ACHN (cell line): ENCODE data around the gene ANKRD28.

Experiments used
- DNase-seq: peaks from one replicate; pipeline ENCODE4 v3.0.0-alpha.2; 2015
- in situ Hi-C: cut with HindIII; loops from 2 replicates; pipeline ENCODE4 v1.10.0; 2017; ENCODE audit warnings: low sequenced_read_pairs, low pct_ligation_motif_present, low pct_unique_long_range_greater_than_20kb

The ANKRD28 gene

DNA sequence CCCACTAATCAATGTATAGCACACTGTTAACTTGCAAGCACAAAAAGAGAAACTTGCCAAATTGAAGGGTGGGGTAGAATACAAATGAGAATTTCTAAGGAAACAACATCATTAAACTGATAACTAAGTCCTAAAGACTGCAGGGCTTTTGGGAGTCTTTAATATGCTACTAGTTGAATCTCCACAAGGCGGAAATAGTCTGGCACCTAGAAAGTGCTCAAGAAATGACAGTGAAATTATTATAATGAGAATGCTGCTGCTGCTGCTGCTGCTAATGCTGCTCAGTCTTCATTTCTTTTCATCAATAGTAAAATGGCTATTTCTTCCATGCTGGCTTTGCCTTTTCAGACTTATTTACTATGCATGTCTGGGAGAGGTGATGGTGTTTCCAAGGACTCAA lies 104.4 kb downstream of the ANKRD28 start:
- in situ Hi-C loops: no loop called here
- DNase-seq: peak; percentile 14

DNA sequence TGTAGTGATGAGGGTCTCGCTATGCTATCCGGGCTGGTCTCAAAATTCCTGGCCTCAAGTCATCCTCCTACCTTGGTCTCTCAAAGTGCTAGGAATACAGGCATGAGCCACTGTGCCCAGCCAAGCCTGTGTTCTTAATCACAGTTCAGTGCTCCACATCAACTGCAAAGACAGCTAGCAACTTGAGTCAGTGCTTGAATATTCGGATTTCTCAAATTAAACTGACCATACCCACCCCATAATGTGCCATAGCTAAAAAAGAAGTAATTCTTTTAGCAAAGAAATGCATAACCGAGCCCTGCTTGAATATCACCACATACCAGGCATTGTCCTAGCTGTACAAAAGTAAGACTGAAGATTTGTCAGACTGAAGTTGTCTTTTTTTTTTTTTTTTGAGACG lies 107.0 kb downstream of the ANKRD28 start:
- in situ Hi-C loops: no loop called here

DNA sequence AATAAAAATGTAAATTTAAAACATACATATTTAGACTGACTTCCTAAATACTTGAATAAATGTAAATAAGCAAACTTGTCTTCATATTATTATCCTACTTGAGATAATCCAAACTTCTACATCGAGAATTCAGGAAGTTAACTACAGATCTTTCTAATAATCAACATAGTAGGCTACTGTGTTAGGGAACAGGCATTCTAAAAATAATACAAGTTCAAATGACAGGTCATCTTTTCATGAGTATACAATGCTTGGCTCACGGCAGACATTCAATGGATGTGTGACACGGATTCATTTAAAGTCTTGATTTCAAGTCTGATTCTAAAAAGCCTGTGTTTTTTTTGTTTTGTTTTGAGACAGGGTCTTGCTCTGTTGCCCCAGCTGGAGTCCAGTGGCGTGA lies 107.5 kb downstream of the ANKRD28 start:
- in situ Hi-C loops: no loop called here
- DNase-seq: no peak

More for the DNA sequence above, 107.0 kb downstream of the ANKRD28 start:
- no peak for DNase-seq

DNA sequence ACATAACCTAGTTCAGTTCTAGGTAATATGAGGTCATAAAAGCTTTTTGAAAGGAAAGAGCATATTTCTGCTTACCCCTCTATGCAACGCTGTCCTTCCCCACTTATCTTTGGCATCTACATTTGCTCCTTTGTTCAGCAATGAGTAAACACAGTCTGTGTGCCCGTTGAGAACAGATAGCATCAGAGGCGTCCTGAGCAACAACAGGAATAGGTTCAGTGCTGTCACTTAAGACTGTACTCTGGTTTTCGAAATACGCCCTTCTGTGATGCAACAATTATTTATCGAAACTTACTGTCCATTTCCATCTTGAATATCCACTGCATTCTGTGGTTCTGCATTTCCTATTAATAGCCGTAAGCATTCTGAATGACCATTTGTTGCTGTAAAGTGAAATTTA lies 111.9 kb downstream of the ANKRD28 start:
- no peak for DNase-seq
- in situ Hi-C loops: no loop called here

DNA sequence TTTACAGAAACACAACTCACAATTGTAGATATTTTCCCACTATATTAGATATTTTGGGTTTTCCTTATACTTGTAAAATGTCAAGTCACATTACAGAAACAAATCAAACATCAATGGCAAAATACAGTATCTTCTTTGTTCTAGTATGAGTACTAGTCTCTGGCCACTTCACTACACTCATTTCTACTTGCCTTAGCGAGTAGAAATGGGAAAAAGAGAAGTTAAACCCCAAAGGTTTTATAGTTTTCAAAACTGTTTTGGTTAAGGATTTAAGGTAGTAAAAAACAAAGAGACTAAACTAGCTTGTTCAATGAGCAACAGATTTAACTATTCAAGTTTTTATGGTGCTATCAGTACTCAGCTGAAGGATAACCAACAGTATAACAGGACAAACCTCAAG lies 114.5 kb downstream of the ANKRD28 start:
- in situ Hi-C loops: no loop called here
- DNase-seq: no peak

DNA sequence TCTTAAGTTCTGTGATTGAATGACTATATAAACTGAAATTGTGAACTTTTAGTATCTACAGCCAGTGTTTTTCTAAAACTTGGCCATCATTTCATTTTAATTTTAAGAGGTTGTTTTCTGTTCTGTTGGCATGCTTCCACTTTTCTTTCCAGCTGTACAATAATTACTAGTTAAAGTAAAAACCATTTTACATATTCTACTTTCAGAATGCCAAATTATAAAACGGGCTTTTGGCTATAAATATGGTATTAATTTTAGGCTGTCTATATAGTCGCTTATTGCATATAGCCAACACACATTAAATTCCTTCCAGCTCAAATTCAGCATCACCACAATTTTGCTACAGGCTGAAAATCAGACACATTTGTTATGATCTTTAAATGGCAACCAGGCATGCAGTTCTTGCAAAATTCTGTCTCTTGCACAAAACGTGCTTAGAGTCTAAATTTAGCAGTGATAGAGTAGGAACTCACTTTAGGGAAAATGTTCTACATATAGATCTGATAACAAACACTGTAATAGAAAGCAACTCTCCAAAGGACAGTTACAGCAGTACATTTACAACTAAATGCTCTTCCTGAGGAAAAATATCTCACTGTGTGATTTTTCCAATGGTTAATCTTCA lies 115.1 kb downstream of the ANKRD28 start:
- in situ Hi-C loops: no loop called here
- DNase-seq: no peak

DNA sequence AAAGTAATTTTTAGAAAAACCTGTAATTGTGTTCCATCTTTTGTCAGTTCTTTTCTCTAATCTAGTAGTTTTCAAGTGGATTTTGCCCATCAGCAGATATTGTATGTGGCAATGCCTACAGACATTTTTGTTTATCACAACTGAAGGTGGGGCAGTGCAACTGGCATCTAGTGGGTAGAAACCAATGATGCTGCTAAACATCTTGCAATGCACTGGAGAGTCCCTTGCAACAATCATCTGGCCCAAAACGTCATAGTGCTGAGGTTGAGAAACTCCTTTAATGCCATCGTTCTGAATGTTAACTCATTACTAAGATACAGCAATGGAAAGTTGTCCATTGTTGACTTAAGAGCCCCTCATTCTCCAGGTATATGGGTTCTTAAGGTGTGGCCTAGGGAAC lies 116.1 kb downstream of the ANKRD28 start:
- DNase-seq: no peak
- in situ Hi-C loops: no loop called here

DNA sequence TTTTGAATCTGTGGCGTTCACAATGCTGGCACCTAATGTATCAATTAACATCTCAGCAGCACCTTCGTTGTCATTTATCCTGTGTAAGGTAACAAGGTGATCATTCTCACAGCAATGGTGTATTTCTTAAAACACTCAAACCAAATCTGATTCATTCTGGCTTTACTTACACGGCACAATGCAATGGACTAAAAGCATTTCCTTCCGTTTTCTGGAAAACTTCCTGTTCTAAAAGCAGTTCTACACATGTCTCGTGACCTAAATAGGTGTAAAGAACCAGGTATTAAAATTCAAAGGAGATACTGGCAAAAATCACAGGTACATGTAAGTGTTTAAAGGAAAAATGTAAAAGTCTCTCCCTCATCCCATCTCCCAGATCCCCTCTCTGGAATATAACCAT lies 118.5 kb downstream of the ANKRD28 start:
- DNase-seq: no peak
- in situ Hi-C loops: no loop called here

DNA sequence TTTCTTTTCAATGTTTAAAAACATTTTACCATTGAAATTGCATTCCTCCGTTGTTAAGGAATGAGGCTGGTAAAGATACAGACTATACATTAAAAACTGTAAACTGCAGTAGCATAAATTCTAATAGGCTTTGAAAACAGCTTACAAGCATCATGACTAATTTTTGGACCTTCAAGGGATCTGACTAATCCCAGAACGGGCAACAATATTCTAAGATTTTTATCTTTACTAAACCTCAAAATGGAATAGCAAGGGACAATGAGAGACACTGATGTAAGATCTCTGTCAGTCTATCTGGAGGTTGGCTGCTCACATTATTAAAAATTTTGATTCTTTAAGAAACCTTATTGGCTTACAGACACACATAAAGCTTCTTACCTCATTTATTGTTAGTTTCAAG lies 121.5 kb downstream of the ANKRD28 start:
- DNase-seq: no peak
- in situ Hi-C loops: no loop called here

DNA sequence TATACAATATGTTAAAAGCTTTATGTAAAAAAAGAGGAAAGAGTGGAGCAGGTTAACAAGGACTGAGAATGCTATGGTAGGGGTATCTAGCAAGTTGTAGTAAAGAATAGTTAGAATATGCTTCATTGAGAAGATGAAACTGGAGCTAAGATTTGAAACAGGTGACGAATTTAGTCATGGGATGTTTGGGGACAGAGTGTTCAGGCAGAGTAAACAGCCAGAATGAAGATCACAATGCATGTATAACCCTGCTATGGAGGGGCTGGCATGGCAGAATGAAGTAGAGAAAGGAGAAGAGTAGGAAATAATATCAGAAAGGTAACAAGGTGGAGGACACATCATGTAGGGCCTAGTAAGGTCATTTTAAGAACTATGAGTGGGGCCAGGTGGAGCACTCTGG lies 124.2 kb downstream of the ANKRD28 start:
- no peak for DNase-seq
- in situ Hi-C loops: no loop called here

DNA sequence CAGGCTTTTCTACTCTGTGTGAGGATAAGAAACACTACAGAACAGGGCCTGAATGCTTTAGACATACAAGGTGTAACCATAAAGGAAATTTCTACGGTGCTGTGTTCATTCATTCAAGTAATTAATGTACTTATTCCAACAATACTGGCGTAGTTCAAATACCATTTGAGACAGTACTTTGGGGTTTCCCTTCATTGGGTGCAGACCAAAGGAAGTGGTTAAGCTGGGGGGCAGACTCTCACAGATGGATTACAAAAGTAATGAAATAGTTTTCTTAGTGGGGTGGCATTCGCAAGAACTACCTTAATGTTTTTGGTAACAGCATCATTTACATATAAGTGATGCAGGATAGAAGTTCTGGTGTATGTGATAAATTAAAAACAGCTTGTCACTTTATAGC lies 130.3 kb downstream of the ANKRD28 start:
- DNase-seq: no peak
- in situ Hi-C loops: no loop called here

DNA sequence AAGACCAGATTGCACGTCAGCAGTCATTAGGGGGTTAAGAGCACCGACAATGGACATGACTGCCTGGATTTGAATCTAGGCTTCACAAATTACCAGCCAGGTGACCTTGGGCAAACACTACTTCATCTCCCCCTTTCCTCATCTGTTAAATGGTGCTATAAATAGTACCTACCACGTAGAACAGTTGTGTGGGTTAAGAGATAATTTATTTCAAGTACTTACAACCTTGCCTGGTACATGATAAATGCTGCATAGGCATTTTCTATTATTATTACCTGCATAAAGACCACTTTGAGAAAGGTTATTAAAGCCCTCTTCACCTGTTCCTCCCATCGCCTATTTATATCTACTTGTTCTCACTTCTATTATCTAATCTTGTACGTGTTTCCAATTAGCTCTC lies 131.5 kb downstream of the ANKRD28 start:
- in situ Hi-C loops: no loop called here
- DNase-seq: no peak

DNA sequence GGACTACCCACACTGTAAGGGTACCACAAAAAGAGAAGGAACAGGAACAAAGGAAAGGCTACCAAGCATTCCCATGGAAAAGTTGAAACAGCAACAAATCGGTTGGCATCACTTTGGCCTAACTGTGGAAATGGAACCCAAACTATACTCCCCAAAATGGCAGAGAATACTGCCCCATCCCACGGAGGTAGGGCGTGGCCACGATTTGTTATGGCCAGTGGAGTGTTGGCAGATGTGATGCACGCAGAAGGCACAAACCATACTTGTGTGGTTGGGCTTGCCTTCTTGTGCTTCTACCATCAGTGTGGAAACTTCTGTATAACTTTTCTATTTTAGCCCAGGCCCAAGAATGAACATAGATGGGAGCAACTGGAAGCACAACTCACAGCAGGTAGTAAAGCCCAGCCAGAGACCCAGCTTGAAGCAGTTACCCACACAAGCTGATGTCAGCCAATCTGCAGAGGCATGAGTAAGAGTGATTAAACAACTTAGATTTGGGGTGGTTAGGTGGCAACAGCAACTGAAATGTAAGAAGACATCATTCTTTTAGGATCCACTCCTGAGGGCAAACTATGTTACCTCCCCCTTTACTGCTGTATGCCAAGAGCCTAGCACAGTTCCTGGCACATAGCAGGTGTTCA lies 132.1 kb downstream of the ANKRD28 start:
- in situ Hi-C loops: no loop called here
- no peak for DNase-seq

DNA sequence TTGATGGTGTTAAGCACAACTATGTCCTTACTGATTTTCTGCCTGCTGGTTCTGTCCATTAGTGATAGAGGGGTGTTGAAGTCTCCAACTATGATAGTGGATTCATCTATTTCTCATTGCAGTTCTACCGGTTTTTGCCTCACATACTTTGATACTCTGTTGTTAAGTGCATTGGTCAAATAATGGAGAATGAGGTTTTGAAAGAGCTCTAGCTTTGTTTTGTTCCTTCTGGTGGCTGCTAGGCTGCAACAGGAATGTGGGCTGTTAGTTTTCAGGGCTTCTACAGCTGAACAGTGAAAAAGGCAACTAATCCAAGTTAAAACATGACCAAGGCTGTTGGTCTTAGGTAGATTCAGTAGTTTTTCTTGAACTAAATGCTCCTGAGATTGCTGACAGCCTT lies 133.6 kb downstream of the ANKRD28 start:
- in situ Hi-C loops: no loop called here
- no peak for DNase-seq

DNA sequence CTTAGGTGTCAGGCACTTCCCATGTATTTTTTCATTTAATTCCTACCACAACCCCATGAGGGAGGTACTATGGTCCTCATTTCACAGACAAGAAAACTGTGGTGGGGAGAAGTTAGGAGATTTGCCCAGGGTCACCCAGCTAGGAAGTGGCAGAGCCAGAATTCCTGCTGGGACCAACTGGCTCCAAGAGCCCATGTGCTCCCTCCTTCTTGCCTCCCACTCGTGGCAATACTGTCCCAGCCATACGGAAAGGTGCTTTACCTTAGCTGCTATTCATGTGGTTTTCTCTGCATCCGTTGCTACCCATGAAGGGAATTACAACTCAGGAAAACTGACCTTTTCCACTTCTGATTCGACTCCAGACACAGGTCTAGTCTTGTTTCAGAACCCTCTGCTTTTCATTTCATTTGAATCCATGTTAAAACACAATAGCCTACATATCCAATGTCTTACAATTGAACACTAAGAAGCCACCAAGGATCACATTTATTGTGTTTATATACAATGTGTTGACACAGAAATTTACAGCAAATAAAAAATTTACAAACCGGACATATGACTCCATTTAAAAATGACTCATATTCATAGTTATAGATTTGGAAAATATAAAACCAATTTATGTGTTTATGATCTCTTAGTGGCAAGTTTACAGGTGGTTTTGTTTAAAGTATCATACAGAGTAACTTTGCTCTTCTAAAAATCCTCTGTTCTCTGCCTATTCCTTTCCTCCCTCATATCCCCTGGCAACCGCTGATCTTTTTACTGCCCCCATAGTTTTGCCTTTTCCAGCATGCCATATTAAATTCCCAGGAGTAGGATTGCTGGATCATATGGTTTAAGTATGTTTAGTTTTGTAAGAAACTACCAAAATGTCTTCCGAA lies 137.5 kb downstream of the ANKRD28 start:
- in situ Hi-C loops: no loop called here
- DNase-seq: no peak

DNA sequence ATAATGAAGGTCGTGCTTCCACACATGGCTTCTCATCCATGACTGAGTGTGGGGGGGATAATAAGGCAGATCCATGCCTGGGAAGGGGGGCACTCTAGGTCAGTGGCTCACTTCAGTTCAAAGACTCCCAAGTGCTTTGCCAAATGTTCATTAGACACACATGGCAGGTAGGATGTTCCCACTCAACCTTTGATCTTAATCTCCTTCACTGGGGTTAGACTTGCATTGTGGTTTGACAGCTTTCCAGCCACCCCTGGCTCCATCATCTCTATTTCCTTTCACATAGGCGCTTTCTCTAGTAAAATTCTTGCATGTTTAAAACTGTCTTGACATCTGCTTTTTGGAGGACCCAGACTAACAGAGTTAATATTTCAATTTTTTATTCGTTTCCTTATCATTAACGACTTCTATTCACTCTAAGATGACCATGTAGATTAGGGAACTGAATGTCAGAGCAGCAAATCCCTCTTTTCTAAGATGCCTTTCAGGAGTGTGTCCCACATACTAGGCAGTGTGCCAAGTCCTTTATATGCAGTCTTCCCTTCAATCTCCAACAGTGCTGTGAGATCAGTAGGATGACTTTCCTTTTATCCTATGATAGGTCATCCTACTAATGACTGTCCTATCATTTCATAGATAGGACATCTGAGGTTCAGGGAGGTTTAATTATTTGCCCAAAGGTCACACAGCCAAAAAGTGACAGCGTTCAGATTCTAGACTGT lies 138.4 kb downstream of the ANKRD28 start:
- DNase-seq: no peak
- in situ Hi-C loops: no loop called here

DNA sequence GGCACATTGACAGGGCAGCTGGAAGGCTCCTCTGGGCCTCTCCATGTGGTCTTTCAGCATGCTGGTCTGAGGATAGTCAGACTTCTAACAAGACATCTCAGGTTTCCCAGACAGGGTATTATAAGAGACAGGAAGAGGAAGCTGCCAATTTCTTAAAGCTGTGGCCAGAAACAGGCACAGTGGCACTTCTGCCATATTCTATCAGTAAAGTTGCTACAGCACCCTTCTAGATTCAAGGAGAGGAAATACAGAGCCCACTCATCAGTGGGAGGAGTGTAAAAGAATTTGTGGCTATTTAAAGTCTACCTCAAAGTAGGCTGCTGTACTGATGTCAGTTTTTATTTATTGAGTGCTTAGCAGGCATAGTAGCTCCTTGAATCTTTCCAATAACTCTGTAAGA lies 140.8 kb downstream of the ANKRD28 start:
- in situ Hi-C loops: no loop called here

DNA sequence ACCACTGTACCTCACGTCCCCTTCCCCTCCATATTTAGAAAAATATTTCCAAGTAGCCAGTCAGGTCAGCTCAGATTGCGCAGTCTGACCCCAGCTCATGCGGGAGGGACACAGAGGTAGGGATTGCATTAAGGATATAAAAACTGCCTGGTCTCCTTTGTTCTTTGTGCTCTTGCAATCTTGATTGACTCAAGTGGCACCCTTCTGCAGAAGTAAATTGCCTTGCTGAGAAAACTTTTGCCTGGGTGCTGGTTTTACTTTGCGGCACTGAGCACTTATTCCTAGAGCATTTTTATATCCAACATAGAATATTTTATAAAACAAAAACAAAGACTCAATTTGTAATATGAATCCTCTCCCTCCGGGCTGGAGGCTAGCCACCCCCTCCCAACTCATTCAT lies 141.4 kb downstream of the ANKRD28 start:
- DNase-seq: no peak
- in situ Hi-C loops: no loop called here

More for the DNA sequence above, 140.8 kb downstream of the ANKRD28 start:
- no peak for DNase-seq

DNA sequence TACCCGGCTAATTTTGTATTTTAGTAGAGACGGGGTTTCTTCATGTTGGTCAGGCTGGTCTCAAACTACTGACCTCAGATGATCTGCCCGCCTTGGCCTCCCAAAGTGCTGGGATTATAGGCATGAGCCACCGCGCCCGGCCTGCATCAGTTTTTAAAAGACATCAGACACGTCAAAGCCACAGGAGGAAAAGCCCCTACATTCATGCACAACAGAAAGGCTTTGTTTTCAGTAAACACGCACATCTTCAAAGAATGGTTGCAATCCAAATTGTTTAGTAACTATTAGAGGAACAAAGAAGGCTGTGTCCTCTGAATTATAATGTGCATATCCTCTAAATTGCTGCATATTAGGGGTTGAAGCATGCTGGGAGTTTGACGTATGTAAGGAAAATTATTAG lies 142.9 kb downstream of the ANKRD28 start:
- in situ Hi-C loops: no loop called here
- no peak for DNase-seq
